ENCODE results near the gene ASMTL. TPM values are rescaled to one million over a fixed set of nuclear protein-coding genes. Genes with fewer than 3 reads are reported as not detected.

ASMTL gene
- total and polyA plus RNA-seq, 2 experiments from 2014 or later = 10.1 to 31.0 TPM

- Histone ChIP-seq H3K36me3 (replicated peaks; ENCODE audit: insufficient read depth, low read depth) (no peaks in the 10 kb centered on the region), H3K27ac (no peak overlapping the region), H3K79me2 (no peaks in the 10 kb centered on the region), H3K4me1 (ENCODE audit: insufficient read depth) (no peaks in the 10 kb centered on the region), H3K27me3 (no peaks in the 10 kb centered on the region), H2AFZ (no peak overlapping the region), H3K9me2 (replicated peaks; ENCODE audit: insufficient read depth) (no peaks in the 10 kb centered on the region), H3K4me3 (no peak overlapping the region), H3K9me3 (ENCODE audit: low read depth) (no peaks in the 10 kb centered on the region), H3K4me2 (no peak overlapping the region), H4K20me1 (ENCODE audit: insufficient read depth, poor library complexity, severe bottlenecking) (no peaks in the 10 kb centered on the region)
- no peak for DNase-seq (ENCODE audit: low spot score)
- WGBS (ENCODE audit: low lambda C conversion rate, missing lambda C conversion rate) = 98% methylated on average over 10 of the region's 10 CpGs
- no peak for TF ChIP-seq EZH2 (IDR thresholded peaks at IDR 0.05; ENCODE audit: borderline replicate concordance)
- TF ChIP-seq EZH2phosphoT487 (IDR thresholded peaks at IDR 0.05; ENCODE audit: low read depth, severe bottlenecking, unreplicated experiment) = no peak
- no peak for TF ChIP-seq CTCF (IDR thresholded peaks at IDR 0.05; ENCODE audit: poor library complexity)
Measured at GRCh38 chrX:1403228-1403627, 49.5 kb downstream of the ASMTL start.

- no peaks in the 10 kb centered on the region for H3K9me3 ChIP-seq (ENCODE audit: low read depth)
- no peaks in the 10 kb centered on the region for H3K27me3 ChIP-seq
- 92% methylated on average over 25 of the region's 30 CpGs for WGBS (ENCODE audit: low lambda C conversion rate, missing lambda C conversion rate)
- H3K4me1 ChIP-seq (ENCODE audit: insufficient read depth) = no peaks in the 10 kb centered on the region
- H3K9me2 ChIP-seq (replicated peaks; ENCODE audit: insufficient read depth) = no peaks in the 10 kb centered on the region
- H3K79me2 ChIP-seq = no peaks in the 10 kb centered on the region
- no peak overlapping the region for H2AFZ ChIP-seq
- no peaks in the 10 kb centered on the region for H3K36me3 ChIP-seq (replicated peaks; ENCODE audit: insufficient read depth, low read depth)
- H4K20me1 ChIP-seq (ENCODE audit: insufficient read depth, poor library complexity, severe bottlenecking) = no peaks in the 10 kb centered on the region
- H3K27ac ChIP-seq = no peak overlapping the region
- H3K4me2 ChIP-seq = no peak overlapping the region
- DNase-seq (ENCODE audit: low spot score) = no peak
- TF ChIP-seq EZH2phosphoT487 (IDR thresholded peaks at IDR 0.05; ENCODE audit: low read depth, severe bottlenecking, unreplicated experiment) (no peak), CTCF (IDR thresholded peaks at IDR 0.05; ENCODE audit: poor library complexity) (no peak), EZH2 (IDR thresholded peaks at IDR 0.05; ENCODE audit: borderline replicate concordance) (no peak)
- H3K4me3 ChIP-seq = no peak overlapping the region
Measured at GRCh38 chrX:1401611-1402430, 50.9 kb downstream of the ASMTL start.

GRCh38 chrX:1400742-1401471, 51.8 kb downstream of the ASMTL start:
- Histone ChIP-seq H3K27ac (no peak overlapping the region), H3K4me2 (no peak overlapping the region), H3K27me3 (no peaks in the 10 kb centered on the region), H3K4me1 (ENCODE audit: insufficient read depth) (no peaks in the 10 kb centered on the region), H3K4me3 (no peak overlapping the region), H4K20me1 (ENCODE audit: insufficient read depth, poor library complexity, severe bottlenecking) (no peaks in the 10 kb centered on the region), H2AFZ (no peak overlapping the region), H3K9me2 (replicated peaks; ENCODE audit: insufficient read depth) (no peaks in the 10 kb centered on the region), H3K36me3 (replicated peaks; ENCODE audit: insufficient read depth, low read depth) (no peaks in the 10 kb centered on the region), H3K9me3 (ENCODE audit: low read depth) (no peaks in the 10 kb centered on the region), H3K79me2 (no peaks in the 10 kb centered on the region)
- no peak for TF ChIP-seq EZH2phosphoT487 (IDR thresholded peaks at IDR 0.05; ENCODE audit: low read depth, severe bottlenecking, unreplicated experiment)
- TF ChIP-seq EZH2 (IDR thresholded peaks at IDR 0.05; ENCODE audit: borderline replicate concordance) = no peak
- TF ChIP-seq CTCF (IDR thresholded peaks at IDR 0.05; ENCODE audit: poor library complexity) = no peak
- DNase-seq (ENCODE audit: low spot score) = no peak
- WGBS (ENCODE audit: low lambda C conversion rate, missing lambda C conversion rate) = 84% methylated on average over 24 of the region's 27 CpGs

All from hepatocyte (in vitro differentiated cells).